OCI-M2 (cell line): ENCODE measurements around the gene EPN2.
"Not testable (repeated sequence)": the region's sequence is repeated elsewhere in the genome, so short reads cannot be mapped to it uniquely, and the experiment has no call there.

Source experiments
- DNase-seq: peaks from one replicate; lab custom pipeline; 2025; ENCODE audit not compliant: unreplicated experiment; lab: John Stamatoyannopoulos, UW

Gene EPN2

GRCh38 chr17:19237139-19237388 is at the start of gene EPN2:
TSS of gene EPN2 (plus strand) at chr17:19237366. CDS start at chr17:19283120, 45,754 bp downstream.
- DNase-seq: not testable (repeated sequence)

GRCh38 chr17:19187883-19188869 is 49.0 kb upstream of the EPN2 start:
- not testable (repeated sequence) for DNase-seq

- DNase-seq: not testable (repeated sequence)
Observed at GRCh38 chr17:19188870-19189708, 48.1 kb upstream of the EPN2 start.

GRCh38 chr17:19189781-19190405 is 47.3 kb upstream of the EPN2 start:
- not testable (repeated sequence) for DNase-seq

GRCh38 chr17:19196382-19197204 is 40.6 kb upstream of the EPN2 start:
- not testable (repeated sequence) for DNase-seq

DNA sequence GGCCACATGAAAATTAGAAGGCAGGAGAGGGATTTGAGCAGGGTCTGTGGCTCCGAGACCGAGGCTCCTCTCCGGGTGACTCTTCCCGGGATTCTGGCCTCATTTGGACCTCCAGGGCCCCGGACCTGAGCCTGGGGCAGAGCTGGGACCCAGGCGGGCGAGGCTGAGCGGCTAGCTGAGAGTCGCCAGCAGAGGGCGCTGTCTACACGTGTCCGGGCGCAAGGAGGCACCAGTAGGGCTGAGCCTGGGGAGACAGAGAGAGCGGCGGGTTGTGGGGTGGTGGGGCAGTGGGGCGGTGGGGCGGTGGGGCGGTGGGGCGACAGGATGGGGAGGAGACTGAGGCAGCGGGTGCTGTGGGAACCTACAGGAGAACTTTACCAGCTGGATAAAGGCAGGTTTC is 34.7 kb upstream of the EPN2 start:
- DNase-seq: not testable (repeated sequence)

DNA sequence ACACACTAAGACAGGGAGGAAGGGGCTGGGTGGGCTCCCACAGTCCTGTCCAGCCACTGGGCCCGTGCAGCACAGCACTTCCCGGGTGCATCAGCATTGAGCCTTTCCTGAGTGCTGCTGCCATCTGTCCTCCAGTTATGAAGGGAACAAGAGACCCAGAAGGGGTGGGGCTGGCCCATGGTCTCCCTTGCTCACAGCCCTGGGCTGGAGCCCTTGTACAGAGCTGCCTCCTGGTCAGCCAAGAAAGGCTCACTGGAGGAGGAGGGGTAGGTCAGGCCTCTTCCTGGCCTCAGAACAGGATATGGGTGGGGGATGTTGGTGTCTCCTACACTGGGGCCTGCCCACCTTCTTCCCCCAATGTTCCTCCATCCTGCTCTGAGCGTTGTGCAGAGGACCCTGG is 33.7 kb upstream of the EPN2 start:
- not testable (repeated sequence) for DNase-seq

GRCh38 chr17:19215074-19215860 is 21.9 kb upstream of the EPN2 start:
- DNase-seq: not testable (repeated sequence)

DNA sequence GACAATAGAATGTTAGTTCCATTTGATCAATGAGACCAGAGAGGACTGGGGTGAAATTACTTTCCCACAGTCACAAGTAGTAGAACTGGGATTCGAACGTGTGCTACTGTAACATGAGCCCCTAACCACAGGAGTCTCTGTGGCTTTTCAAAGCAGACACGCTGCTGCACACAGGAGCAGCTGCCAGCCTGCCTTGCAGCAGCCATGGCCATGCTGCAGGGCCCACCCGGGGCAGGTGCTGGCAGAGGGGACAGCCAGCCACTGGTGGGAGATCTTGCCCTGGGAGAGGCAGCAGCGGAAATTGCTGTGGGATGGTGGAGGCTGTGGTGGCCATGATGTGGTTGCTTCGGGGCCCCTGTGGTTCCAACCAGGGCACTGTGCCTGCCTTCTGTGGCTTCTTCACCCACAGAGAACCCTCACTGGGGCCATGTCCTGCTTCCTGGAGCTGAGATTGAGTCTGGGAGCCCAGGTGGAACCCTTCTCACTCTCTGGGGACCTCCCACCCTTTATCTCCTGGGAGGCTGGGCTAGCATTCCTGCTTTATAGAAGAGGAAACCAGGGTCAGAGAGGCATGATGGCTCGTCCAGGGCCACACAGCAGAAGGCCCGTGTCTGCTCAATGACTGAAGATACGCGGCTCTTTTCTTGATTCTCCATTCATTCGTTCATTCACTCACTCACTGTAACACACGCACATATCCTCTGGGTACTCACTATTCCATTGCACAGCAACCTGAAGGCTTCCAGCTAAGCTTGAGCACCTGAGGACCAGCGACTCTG is 20.8 kb upstream of the EPN2 start:
- not testable (repeated sequence) for DNase-seq

- not testable (repeated sequence) for DNase-seq
Observed at GRCh38 chr17:19218914-19219313, 18.3 kb upstream of the EPN2 start.

DNA sequence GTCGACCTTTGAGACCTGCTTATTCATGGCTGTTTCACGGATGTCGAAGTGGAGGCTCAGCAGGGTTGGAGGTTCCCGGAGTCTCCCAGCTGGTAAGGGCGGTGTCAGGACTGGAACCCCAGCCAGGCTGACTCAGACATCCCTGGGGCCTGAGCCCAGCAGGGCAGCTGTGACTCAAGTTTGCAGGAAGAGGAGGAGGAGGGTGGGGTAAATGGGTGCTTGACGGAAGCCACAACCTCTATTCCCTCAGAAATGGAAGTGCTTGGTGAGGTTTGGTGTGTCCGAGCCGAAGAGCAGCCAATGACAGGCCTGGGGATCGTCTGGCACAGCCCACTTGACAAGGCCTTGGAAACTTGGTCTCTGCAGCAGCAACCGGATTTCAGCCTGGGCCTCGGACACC is 17.8 kb upstream of the EPN2 start:
- DNase-seq: not testable (repeated sequence)

DNA sequence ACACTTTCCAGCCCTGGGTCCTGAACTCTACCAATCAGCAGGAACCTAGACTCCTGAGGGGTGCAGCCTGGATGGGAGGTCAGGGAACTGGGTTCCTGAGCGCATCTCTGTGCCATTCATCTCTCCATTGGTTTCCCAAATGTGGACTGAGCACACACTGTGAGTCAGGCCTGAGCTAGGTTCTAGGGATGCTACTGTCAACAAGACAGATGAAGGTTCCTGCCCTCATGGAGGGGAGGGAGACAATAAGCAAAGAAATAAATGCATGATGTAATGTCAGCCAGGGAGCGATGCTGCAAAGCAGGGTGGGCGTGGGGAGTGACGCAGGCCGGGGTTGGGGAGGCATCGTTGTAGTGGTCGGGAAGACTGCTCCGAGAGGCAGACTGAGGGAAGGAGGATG is 17.0 kb upstream of the EPN2 start:
- not testable (repeated sequence) for DNase-seq

DNA sequence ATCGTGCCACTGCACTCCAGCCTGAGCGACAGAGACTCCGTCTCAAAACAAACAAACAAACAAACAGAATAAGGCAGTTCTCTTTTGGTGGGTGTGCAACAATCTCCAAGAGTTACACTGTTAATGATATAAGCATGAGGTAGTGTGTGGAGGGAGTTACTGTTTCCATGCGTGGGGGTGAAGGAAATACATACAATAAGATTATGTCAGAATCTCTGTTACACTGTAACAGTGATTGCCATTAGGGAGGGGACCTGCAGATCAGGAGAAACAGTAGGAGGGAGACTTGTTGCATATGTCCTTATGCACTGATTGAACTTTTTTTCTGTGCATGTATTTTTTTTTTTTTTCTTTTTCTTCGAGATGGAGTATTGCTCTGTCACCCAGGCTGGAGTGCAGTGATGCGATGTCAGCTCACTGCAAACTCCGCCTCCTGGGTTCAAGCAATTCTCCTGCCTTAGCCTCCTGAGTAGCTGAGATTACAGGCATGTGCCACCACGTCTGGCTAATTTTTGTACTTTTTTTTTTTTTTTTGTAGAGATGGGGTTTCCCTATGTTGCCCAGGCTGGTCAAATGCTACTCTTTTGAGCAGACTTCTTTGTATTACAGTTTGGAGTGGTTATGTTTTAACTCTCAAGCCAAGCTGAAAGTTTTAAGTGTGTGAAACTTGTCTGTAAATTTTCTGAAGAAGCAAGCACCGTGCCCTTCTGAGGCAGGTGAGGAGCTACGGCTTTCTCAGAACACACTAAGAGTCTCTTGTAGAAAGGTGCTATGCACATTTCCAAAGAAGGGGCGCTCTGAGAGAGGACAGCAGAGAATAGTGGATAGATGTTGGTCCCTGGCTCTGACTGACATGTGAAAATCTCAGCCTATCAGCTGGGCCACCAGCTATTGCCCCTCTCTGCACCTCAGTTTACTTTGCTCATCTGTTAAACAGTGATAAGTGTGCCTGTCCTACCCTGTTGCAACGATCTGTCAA is 10.3 kb upstream of the EPN2 start:
- not testable (repeated sequence) for DNase-seq

DNA sequence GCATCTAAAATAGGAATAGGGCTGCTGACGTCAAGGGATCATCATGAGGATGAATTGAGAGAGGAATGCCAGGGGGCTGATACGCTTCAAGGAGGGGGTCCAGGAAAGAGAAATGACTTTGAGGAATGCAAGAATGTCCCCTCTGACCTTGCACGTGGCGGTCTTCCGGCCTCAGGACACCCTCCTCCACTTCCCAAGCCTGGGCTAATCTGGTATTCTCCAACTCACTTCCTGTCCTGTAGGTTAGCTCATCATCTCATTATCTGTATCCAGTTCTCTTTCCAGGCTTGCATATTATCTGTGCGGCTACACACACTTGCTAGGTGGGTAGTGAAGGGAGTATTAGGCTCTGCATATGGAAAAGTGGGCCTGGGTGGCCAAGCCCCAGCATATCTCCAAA is 2.5 kb upstream of the EPN2 start:
- not testable (repeated sequence) for DNase-seq

DNA sequence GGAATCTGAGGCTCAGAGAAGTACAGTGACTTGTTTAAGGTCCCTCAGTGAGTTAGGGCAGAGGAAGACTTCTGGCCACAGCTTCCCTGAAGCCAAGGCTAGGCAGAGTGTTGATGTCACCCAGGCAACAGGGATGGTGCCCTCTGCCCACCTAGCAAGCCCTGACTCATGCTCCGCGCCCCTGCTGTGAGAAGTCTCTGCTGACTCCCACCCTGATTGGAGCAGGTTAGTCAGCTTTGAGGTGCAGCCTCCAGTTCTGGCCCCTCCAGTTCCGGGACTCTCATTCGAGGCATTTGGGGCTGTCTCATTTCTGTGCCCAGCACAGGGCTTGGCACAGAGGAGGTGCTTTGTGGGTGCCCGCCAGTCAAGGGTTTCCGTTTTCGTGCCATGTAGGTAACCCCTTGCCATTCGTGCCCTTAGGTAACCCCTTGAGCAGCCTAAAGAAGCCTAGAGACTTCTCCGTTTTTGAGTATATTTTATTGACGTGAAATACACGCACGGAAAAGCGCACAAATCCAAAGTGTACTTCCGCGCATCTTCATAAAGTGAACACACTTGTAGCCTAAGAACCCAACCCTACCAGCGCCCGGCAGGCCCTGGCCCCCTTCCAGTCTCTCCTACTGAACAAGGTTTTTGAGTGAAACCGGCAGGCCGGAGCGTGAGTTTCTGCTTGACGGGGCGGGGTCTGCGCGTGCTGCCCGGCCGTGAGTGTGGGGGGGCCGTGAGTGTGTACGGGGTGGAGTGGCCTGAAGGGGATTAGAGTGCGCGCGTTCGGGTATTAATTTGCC is 621 bp upstream of the EPN2 start:
- DNase-seq: not testable (repeated sequence)

- DNase-seq: no peak
Observed at GRCh38 chr17:19237389-19238166, 412 bp downstream of the EPN2 start.
